HEK293 (cell line): ENCODE results near the gene SUN5.

Experiments
- HIC1 ChIP-seq: fragments of 450-650 bp; formaldehyde crosslinking; IDR thresholded peaks from 2 replicates; pipeline ENCODE4 v1.5.1; 2016; ENCODE audit warnings: missing biosample characterization, missing genetic modification characterization
- KLF16 ChIP-seq: fragments of 450-650 bp; formaldehyde crosslinking; IDR thresholded peaks from 2 replicates; pipeline ENCODE4 v1.5.1; 2017; ENCODE audit warnings: missing biosample characterization, missing genetic modification characterization
- ZNF707 ChIP-seq: fragments of 450-650 bp; formaldehyde crosslinking; IDR thresholded peaks from 2 replicates; pipeline ENCODE4 v1.5.1; 2016; ENCODE audit warnings: missing biosample characterization, missing genetic modification characterization
- ZSCAN18 ChIP-seq: fragments of 450-650 bp; formaldehyde crosslinking; IDR thresholded peaks from 2 replicates; pipeline ENCODE4 v1.5.1; 2016; ENCODE audit warnings: missing biosample characterization, missing genetic modification characterization
- TF ChIP-seq, protein P1 (sequence below): fragments of 450-650 bp; formaldehyde crosslinking; IDR thresholded peaks from 2 replicates; pipeline ENCODE4 v1.5.1; 2016; ENCODE audit warnings: missing biosample characterization, missing genetic modification characterization

GRCh38 chr20:32970973-32971300 is 33.3 kb downstream of the SUN5 start:
- TF ChIP-seq, protein P1, sequence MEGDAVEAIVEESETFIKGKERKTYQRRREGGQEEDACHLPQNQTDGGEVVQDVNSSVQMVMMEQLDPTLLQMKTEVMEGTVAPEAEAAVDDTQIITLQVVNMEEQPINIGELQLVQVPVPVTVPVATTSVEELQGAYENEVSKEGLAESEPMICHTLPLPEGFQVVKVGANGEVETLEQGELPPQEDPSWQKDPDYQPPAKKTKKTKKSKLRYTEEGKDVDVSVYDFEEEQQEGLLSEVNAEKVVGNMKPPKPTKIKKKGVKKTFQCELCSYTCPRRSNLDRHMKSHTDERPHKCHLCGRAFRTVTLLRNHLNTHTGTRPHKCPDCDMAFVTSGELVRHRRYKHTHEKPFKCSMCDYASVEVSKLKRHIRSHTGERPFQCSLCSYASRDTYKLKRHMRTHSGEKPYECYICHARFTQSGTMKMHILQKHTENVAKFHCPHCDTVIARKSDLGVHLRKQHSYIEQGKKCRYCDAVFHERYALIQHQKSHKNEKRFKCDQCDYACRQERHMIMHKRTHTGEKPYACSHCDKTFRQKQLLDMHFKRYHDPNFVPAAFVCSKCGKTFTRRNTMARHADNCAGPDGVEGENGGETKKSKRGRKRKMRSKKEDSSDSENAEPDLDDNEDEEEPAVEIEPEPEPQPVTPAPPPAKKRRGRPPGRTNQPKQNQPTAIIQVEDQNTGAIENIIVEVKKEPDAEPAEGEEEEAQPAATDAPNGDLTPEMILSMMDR (tag by site-specific recombination) = no peak
- no peak for TF ChIP-seq KLF16 (tag by site-specific recombination)
- no peak for TF ChIP-seq ZSCAN18
- TF ChIP-seq HIC1 = no peak
- TF ChIP-seq ZNF707 (tag by site-specific recombination) = no peak
